ENCODE measurements around the gene SYNE3.

- no peak for TF ChIP-seq CTCF (IDR thresholded peaks at IDR 0.05)
- no peak for TF ChIP-seq POLR2AphosphoS5 (IDR thresholded peaks at IDR 0.05)
These were observed 28.1 kb upstream of the SYNE3 start for GRCh38 chr14:95544588-95544987.

Data from prostate gland (tissue), 2 donors.